ENCODE results near the gene SLC22A7. TPM values are rescaled to one million over a fixed set of nuclear protein-coding genes. Genes with fewer than 3 reads are reported as not detected.
"Not testable (repeated sequence)": the region's sequence is repeated elsewhere in the genome, so short reads cannot be mapped to it uniquely, and the experiment has no call there.

Gene SLC22A7
- polyA plus RNA-seq, 1 donor, result 1.2 TPM

DNA sequence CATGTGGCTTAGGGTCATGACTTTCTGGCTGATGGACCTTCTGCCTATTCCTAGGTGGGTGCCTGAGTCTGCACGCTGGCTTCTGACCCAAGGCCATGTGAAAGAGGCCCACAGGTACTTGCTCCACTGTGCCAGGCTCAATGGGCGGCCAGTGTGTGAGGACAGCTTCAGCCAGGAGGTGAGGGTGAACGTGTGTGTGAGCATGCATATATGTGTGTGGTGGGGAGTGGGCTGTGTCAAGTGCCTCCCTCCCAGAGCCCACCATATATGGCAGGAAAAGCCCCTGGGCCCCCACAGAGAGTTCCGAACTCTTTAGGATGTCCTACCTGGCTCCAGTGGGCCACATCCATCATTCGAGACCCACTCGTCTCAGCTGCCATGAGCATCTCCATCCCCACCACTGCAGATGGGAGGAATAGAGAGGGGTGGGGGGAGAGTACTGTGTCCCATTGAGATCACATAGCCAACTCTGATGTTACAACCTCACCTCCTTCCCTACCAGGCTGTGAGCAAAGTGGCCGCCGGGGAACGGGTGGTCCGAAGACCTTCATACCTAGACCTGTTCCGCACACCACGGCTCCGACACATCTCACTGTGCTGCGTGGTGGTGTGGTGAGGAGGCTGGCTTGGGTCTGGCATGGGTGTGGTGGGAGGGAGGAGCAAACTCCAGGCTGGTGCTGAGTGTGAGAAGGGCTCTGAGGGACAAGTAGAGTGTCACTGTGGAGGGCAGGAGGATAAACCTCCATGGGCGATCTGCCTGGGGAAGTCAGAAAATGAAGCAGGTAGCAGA lies 3.2 kb downstream of the SLC22A7 start:
- H3K27ac ChIP-seq (ENCODE audit: low read length), result no peak overlapping the region
- DNase-seq, result no peak
- WGBS (ENCODE audit: insufficient coverage, low lambda C conversion rate), result no CpG with 5 or more reads among the region's 15 CpGs
- H3K27me3 ChIP-seq (ENCODE audit: control insufficient read depth, insufficient read depth, low read length), result no peaks in the 10 kb centered on the region
- H3K4me1 ChIP-seq (ENCODE audit: control insufficient read depth, insufficient read depth, low read length), result peaks cover 28% of the 10 kb centered on the region
- H3K4me3 ChIP-seq (ENCODE audit: low read length), result no peak overlapping the region
- H3K36me3 ChIP-seq (ENCODE audit: control insufficient read depth, insufficient read depth, low read length), result no peaks in the 10 kb centered on the region
- no peaks in the 10 kb centered on the region for H3K9me3 ChIP-seq (ENCODE audit: control insufficient read depth, low read depth, low read length)

DNA sequence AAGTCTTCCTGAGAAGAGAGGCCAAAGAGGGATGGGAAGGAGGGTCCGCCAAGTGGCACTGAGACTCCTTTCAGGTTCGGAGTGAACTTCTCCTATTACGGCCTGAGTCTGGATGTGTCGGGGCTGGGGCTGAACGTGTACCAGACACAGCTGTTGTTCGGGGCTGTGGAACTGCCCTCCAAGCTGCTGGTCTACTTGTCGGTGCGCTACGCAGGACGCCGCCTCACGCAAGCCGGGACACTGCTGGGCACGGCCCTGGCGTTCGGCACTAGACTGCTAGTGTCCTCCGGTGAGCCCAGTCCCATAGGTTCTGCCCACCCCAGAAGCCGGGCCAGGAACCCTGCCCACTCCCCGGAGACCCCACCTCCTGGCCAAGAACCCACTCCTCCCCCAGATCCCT lies 4.1 kb downstream of the SLC22A7 start:
- Histone ChIP-seq H3K36me3 (ENCODE audit: control insufficient read depth, insufficient read depth, low read length) (no peaks in the 10 kb centered on the region), H3K27ac (ENCODE audit: low read length) (no peak overlapping the region), H3K4me3 (ENCODE audit: low read length) (no peak overlapping the region), H3K27me3 (ENCODE audit: control insufficient read depth, insufficient read depth, low read length) (no peaks in the 10 kb centered on the region), H3K4me1 (ENCODE audit: control insufficient read depth, insufficient read depth, low read length) (peaks cover 25% of the 10 kb centered on the region), H3K9me3 (ENCODE audit: control insufficient read depth, low read depth, low read length) (no peaks in the 10 kb centered on the region)
- no peak for DNase-seq
- no CpG with 5 or more reads among the region's 19 CpGs for WGBS (ENCODE audit: insufficient coverage, low lambda C conversion rate)

DNA sequence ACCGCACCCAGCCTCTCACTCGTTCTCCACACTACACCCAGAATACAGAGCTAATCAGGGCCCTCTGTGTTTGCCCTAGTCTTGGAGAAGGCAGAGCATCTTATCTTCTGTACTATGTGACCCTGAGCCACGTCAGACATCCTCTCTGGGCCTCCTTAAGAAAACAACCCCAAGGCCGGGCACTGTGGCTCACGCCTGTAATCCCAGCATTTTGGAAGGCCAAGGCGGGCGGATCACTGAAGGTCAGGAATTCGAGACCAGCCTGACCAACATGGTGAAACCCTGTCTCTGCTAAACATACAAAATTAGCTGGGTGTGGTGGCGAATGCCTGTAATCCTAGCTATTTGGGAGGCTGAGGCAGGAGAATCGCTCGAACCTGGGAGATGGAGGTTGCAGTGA lies 4.9 kb downstream of the SLC22A7 start:
- not testable (repeated sequence) for H3K4me3 ChIP-seq (ENCODE audit: low read length); H3K36me3 ChIP-seq (ENCODE audit: control insufficient read depth, insufficient read depth, low read length); H3K9me3 ChIP-seq (ENCODE audit: control insufficient read depth, low read depth, low read length); H3K27me3 ChIP-seq (ENCODE audit: control insufficient read depth, insufficient read depth, low read length)
- peaks cover 18% of the 10 kb centered on the region for H3K4me1 ChIP-seq (ENCODE audit: control insufficient read depth, insufficient read depth, low read length)
- no CpG with 5 or more reads among the region's 11 CpGs for WGBS (ENCODE audit: insufficient coverage, low lambda C conversion rate)
- H3K27ac ChIP-seq (ENCODE audit: low read length), result peak overlapping the region; percentile 32
- peak; percentile 78 to 88 for DNase-seq

DNA sequence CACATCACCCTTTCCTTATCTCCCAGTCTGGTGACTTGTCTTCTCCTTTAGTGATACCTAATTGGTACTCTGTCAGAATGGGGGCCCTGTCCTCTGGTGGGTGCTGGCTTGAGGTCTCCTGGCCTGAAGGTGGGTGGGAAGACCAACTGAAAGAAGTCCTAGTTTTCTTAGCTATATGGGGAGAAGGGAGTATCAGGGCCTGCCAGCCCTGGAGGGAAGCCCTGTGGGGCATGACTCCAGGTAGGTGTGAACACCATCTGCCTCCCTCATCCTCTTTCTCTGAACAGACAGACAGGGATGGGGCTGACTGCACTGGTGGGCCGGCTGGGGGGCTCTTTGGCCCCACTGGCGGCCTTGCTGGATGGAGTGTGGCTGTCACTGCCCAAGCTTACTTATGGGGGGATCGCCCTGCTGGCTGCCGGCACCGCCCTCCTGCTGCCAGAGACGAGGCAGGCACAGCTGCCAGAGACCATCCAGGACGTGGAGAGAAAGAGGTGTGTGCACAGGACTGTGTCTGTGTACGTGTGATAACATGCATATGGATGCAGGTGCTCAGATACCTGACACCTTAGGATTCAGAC lies 5.8 kb downstream of the SLC22A7 start:
- Histone ChIP-seq H3K4me1 (ENCODE audit: control insufficient read depth, insufficient read depth, low read length) (peaks cover 19% of the 10 kb centered on the region), H3K36me3 (ENCODE audit: control insufficient read depth, insufficient read depth, low read length) (no peaks in the 10 kb centered on the region), H3K27ac (ENCODE audit: low read length) (no peak overlapping the region), H3K27me3 (ENCODE audit: control insufficient read depth, insufficient read depth, low read length) (peaks cover 2% of the 10 kb centered on the region), H3K9me3 (ENCODE audit: control insufficient read depth, low read depth, low read length) (no peaks in the 10 kb centered on the region), H3K4me3 (ENCODE audit: low read length) (no peak overlapping the region)
- DNase-seq, result no peak
- WGBS (ENCODE audit: insufficient coverage, low lambda C conversion rate), result no CpG with 5 or more reads among the region's 8 CpGs

DNA sequence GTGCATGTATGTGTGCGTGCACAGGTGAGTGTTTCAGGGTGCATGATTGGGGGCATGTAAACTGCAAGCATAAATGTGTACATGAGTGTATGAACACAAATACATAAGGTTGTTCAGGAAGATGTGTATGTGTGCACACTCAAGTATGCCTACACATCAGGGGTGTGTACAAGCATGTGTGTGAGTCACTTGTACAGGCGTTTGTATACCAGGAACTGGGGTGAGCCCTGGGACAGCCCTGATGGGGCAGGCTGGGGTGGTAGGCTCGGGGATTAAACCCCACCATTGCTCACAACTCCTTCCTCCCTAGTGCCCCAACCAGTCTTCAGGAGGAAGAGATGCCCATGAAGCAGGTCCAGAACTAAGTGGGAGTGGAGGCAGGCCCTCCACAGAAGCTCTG lies 6.3 kb downstream of the SLC22A7 start:
- Histone ChIP-seq H3K27ac (ENCODE audit: low read length) (no peak overlapping the region), H3K9me3 (ENCODE audit: control insufficient read depth, low read depth, low read length) (no peaks in the 10 kb centered on the region), H3K36me3 (ENCODE audit: control insufficient read depth, insufficient read depth, low read length) (no peaks in the 10 kb centered on the region), H3K27me3 (ENCODE audit: control insufficient read depth, insufficient read depth, low read length) (peaks cover 5% of the 10 kb centered on the region), H3K4me1 (ENCODE audit: control insufficient read depth, insufficient read depth, low read length) (peaks cover 19% of the 10 kb centered on the region), H3K4me3 (ENCODE audit: low read length) (no peak overlapping the region)
- no peak for DNase-seq
- no CpG with 5 or more reads among the region's 3 CpGs for WGBS (ENCODE audit: insufficient coverage, low lambda C conversion rate)

DNA sequence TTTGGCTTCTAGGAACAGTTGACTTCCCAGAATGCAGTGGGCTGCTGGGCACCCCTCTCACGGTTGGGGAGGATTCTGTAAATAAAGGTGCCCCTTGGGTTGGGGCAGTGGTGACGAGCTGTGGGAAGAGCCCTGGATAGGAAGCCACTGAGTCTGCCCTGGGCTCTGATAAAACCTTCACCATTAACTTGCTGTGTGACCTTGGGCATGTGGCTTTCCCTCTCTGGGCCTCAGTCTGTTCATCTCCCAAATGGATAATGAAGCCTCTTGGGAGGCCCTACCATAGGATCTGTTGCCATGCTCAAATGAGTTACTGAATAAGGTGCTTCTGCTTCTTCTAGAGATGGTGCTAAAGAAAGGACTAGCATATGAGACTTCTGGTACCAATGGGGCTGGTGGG lies 6.8 kb downstream of the SLC22A7 start:
- peaks cover 5% of the 10 kb centered on the region for H3K27me3 ChIP-seq (ENCODE audit: control insufficient read depth, insufficient read depth, low read length)
- no CpG with 5 or more reads among the region's 2 CpGs for WGBS (ENCODE audit: insufficient coverage, low lambda C conversion rate)

DNA sequence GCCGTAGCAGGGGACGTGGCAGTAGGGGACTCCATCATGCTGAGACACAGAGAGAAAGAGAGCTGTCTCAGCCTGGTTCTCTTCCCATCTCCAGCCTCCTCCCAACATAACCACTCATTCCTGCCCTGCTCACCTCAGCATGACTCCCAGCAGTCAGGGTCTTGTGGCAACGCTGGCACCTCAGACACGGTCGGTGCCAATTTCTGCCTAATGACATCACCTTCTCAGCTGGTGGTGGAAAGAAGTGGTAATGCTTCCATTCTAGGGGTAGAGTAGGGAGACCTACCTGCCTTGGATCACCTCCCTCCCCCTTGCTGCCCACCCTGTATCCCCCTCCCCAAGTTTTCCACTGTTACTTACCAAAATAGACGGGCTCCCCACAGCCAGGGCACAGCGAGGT lies 8.0 kb downstream of the SLC22A7 start:
- no peak overlapping the region for H3K4me3 ChIP-seq (ENCODE audit: low read length)
- H3K27ac ChIP-seq (ENCODE audit: low read length), result no peak overlapping the region
- H3K36me3 ChIP-seq (ENCODE audit: control insufficient read depth, insufficient read depth, low read length), result no peaks in the 10 kb centered on the region
- H3K27me3 ChIP-seq (ENCODE audit: control insufficient read depth, insufficient read depth, low read length), result peaks cover 5% of the 10 kb centered on the region
- peaks cover 19% of the 10 kb centered on the region for H3K4me1 ChIP-seq (ENCODE audit: control insufficient read depth, insufficient read depth, low read length)
- no peaks in the 10 kb centered on the region for H3K9me3 ChIP-seq (ENCODE audit: control insufficient read depth, low read depth, low read length)
- no peak for DNase-seq
- no CpG with 5 or more reads among the region's 7 CpGs for WGBS (ENCODE audit: insufficient coverage, low lambda C conversion rate)

More for the DNA sequence above, 6.8 kb downstream of the SLC22A7 start:
- Histone ChIP-seq H3K27ac (ENCODE audit: low read length) (no peak overlapping the region), H3K4me3 (ENCODE audit: low read length) (no peak overlapping the region), H3K9me3 (ENCODE audit: control insufficient read depth, low read depth, low read length) (no peaks in the 10 kb centered on the region), H3K4me1 (ENCODE audit: control insufficient read depth, insufficient read depth, low read length) (peaks cover 19% of the 10 kb centered on the region), H3K36me3 (ENCODE audit: control insufficient read depth, insufficient read depth, low read length) (no peaks in the 10 kb centered on the region)
- DNase-seq, result no peak

DNA sequence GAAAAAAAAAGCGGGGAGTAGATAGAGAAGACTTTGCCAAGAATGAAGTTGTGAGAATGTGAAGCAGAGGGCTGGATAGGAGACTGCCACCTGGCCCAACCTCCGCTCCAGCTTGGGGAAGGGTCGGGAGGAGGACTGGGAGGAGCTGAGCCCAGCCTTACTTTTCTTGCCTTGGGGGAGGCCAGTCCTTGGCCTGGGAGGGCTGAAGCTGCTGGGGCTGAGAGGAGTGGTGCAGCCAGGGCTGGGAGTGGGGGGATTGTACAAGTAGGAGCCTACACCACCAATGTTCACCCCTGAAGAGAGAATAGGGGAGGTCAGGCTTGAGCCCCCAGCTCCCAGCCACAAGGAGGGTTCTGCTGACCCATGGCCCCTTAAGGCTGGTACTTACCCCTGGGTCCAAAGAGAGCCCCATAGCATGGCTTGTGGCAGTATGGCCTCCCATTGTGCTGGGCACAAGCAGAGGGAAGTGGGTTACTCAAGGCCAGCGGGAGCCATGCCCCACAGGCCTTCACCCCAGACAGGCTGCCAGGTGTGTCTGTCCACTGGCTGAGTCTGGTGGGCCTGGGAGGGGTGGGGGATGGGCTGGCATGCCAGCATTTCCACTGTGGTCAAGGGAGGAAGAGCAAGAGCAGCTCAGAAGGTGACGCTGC lies 9.5 kb downstream of the SLC22A7 start:
- Histone ChIP-seq H3K36me3 (ENCODE audit: control insufficient read depth, insufficient read depth, low read length) (no peaks in the 10 kb centered on the region), H3K27ac (ENCODE audit: low read length) (no peak overlapping the region), H3K9me3 (ENCODE audit: control insufficient read depth, low read depth, low read length) (no peaks in the 10 kb centered on the region), H3K27me3 (ENCODE audit: control insufficient read depth, insufficient read depth, low read length) (peaks cover 5% of the 10 kb centered on the region), H3K4me1 (ENCODE audit: control insufficient read depth, insufficient read depth, low read length) (peaks cover 12% of the 10 kb centered on the region), H3K4me3 (ENCODE audit: low read length) (no peak overlapping the region)
- DNase-seq, result no peak
- 83% methylated on average over 1 of the region's 5 CpGs for WGBS (ENCODE audit: insufficient coverage, low lambda C conversion rate)

DNA sequence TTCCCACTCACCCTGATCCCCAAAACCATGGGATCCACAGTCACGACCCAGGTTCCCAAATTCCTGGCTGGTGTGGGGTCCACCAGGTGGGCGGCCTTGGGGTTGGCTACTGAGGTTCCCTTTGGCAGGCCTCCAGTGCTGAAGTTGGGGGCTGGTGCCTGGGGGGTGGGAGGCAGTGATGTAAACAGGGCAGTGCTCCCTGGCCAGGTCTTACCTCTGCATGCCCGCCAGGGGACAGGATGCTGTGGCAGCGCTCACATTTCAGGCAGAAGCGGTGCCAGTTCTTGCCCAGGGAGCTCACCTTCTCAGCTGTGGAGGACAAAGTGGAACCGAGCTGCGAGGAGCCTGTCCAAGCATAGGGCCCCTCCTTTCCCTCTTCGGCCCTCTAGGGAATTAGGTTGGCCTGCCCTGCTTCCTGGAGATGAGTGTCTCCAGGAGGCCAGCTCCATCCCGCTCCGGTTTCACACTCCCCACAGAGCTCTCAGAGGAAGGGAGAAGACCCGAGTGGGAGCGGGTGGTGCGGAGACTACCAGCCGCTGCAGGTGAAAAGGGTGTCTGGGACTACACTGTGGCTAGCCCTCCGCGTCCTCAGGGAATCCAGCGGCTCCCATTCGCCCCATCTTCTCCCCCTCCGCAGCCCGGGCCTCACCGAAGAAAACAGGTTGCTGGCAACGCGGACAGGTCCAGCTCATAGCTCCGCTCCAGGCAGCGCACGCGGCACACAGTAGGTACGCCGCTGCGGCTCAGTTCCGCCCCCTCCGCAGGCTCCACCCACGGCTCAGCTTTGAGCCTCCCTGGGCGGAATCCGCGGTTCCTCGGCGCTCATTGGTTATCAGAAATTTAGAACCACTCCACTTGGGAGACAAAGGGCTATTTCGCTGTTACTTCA lies 10.3 kb downstream of the SLC22A7 start, which contains the start of gene CRIP3:
Gene CRIP3 (minus strand): TSS at position 726 of the 889 bp plus-strand sequence. CDS start 34 bp downstream, at position 692.
- H3K27ac ChIP-seq (ENCODE audit: low read length), result no peak within 1 kb of the TSS

DNA sequence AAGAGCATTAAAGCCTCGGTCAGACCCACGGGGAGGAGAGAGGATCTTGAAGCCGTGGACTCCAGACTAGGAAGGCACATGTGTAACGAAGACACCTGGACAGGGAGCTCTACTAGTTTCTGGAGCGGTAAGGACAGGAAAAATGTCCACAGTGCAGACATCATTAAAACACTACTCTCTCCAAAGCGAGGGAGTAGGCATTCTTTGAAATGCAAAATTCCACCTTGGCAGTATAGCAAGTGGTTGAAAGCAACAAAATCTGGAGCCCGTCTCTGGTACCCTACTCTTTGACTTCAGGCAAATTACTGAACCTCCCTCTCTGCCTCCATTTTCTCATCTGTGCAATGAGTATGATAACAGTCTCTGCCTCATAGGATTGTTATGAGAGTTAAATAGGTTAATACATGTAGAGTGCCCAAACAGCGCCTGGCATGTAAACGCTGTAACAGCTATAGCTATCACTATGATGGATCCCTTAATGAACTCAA lies 11.0 kb downstream of the SLC22A7 start:
- WGBS (ENCODE audit: insufficient coverage, low lambda C conversion rate), result 62% methylated on average over 2 of the region's 9 CpGs
- Histone ChIP-seq H3K27ac (ENCODE audit: low read length) (no peak overlapping the region), H3K36me3 (ENCODE audit: control insufficient read depth, insufficient read depth, low read length) (no peaks in the 10 kb centered on the region), H3K4me1 (ENCODE audit: control insufficient read depth, insufficient read depth, low read length) (peaks cover 2% of the 10 kb centered on the region), H3K9me3 (ENCODE audit: control insufficient read depth, low read depth, low read length) (no peaks in the 10 kb centered on the region), H3K4me3 (ENCODE audit: low read length) (peak overlapping the region; percentile 19), H3K27me3 (ENCODE audit: control insufficient read depth, insufficient read depth, low read length) (peaks cover 5% of the 10 kb centered on the region)
- DNase-seq, result no peak

More for the DNA sequence above, 10.3 kb downstream of the SLC22A7 start, which contains the start of gene CRIP3:
- Histone ChIP-seq H3K4me1 (ENCODE audit: control insufficient read depth, insufficient read depth, low read length) (peaks cover 5% of the 10 kb centered on the region), H3K27me3 (ENCODE audit: control insufficient read depth, insufficient read depth, low read length) (peaks cover 5% of the 10 kb centered on the region), H3K4me3 (ENCODE audit: low read length) (peak within 1 kb of the TSS; percentile 19), H3K9me3 (ENCODE audit: control insufficient read depth, low read depth, low read length) (no peaks in the 10 kb centered on the region), H3K36me3 (ENCODE audit: control insufficient read depth, insufficient read depth, low read length) (no peaks in the 10 kb centered on the region)
- peak in 1 of 2 donors; percentile 44 for DNase-seq
- WGBS (ENCODE audit: insufficient coverage, low lambda C conversion rate), result no CpG with 5 or more reads among the region's 39 CpGs
